Inferior parietal cortex (tissue), 1 donor: ENCODE data around the gene NKX6-1.
A peak's percentile ranks its signal among the peaks of the same experiment; 100 is the strongest.

ENCODE experiments used
- DNase-seq: peaks from one replicate; pipeline ENCODE4 v3.0.0-alpha.2; 2016; ENCODE audit errors: extremely low spot score

The NKX6-1 gene

GRCh38 chr4:84498935-84499623, at the start of gene NKX6-1:
NKX6-1 (minus strand) TSS chr4:84499292; CDS start chr4:84498228, 1,064 bp downstream.
- no peak for DNase-seq

- no peak for DNase-seq
Measured at GRCh38 chr4:84547211-84547610, 48.1 kb upstream of the NKX6-1 start.

- no peak for DNase-seq
Measured at GRCh38 chr4:84545093-84545492, 46.0 kb upstream of the NKX6-1 start.

- no peak for DNase-seq
Measured at GRCh38 chr4:84535901-84536300, 36.8 kb upstream of the NKX6-1 start.

- DNase-seq, result no peak
Measured at GRCh38 chr4:84531689-84532088, 32.6 kb upstream of the NKX6-1 start.

- no peak for DNase-seq
Measured at GRCh38 chr4:84530871-84531270, 31.8 kb upstream of the NKX6-1 start.

GRCh38 chr4:84530454-84530853, 31.4 kb upstream of the NKX6-1 start:
- DNase-seq, result no peak

GRCh38 chr4:84529169-84529751, 30.2 kb upstream of the NKX6-1 start:
- peak; percentile 67 for DNase-seq

GRCh38 chr4:84527391-84527790, 28.3 kb upstream of the NKX6-1 start:
- no peak for DNase-seq

- no peak for DNase-seq
Measured at GRCh38 chr4:84515075-84515474, 16.0 kb upstream of the NKX6-1 start.

- no peak for DNase-seq
Measured at GRCh38 chr4:84512277-84512676, 13.2 kb upstream of the NKX6-1 start.

- DNase-seq, result no peak
Measured at GRCh38 chr4:84511703-84512102, 12.6 kb upstream of the NKX6-1 start.

- DNase-seq, result no peak
Measured at GRCh38 chr4:84507941-84508340, 8.8 kb upstream of the NKX6-1 start.

- DNase-seq, result no peak
Measured at GRCh38 chr4:84504821-84505220, 5.7 kb upstream of the NKX6-1 start.

GRCh38 chr4:84503495-84504437, 4.7 kb upstream of the NKX6-1 start:
- peak; percentile 77 for DNase-seq

- DNase-seq, result no peak
Measured at GRCh38 chr4:84502955-84503373, 3.9 kb upstream of the NKX6-1 start.

GRCh38 chr4:84502333-84502954, 3.4 kb upstream of the NKX6-1 start:
- no peak for DNase-seq

- DNase-seq, result no peak
Measured at GRCh38 chr4:84501721-84502267, 2.7 kb upstream of the NKX6-1 start.

- DNase-seq, result no peak
Measured at GRCh38 chr4:84501202-84501503, 2.1 kb upstream of the NKX6-1 start.

- DNase-seq, result no peak
Measured at GRCh38 chr4:84500386-84501201, 1.5 kb upstream of the NKX6-1 start.

GRCh38 chr4:84499624-84499982, 511 bp upstream of the NKX6-1 start:
- DNase-seq, result no peak
